Right renal pelvis (tissue), 4 donors: ENCODE results near the gene DMAC2. TPM values are rescaled to one million over a fixed set of nuclear protein-coding genes. Genes with fewer than 3 reads are reported as not detected.
A peak's percentile ranks its signal among the peaks of the same experiment; 100 is the strongest.
"Not testable (repeated sequence)": the region's sequence is repeated elsewhere in the genome, so short reads cannot be mapped to it uniquely, and the experiment has no call there.

Experiments used
- DNase-seq, 4 donors: peaks; one replicate each; pipeline ENCODE4 v3.0.0-alpha.2; 2013; ENCODE audit warnings: low read depth in 4 of 4, low spot score in 3 of 4, missing footprints in 1 of 4
- polyA plus RNA-seq, 4 donors: library from polyadenylated mRNA; unstranded; fragments of 120-200 nt; gene quantifications; one replicate each; pipeline ENCODE4 v1.2.1, GENCODE V29; 2013; ENCODE audit not compliant: insufficient read length in 4 of 4

DMAC2 gene
- polyA plus RNA-seq, 4 donors: 58.2 to 62.1 (median 59.2) TPM

- DNase-seq: no peak
Observed at GRCh38 chr19:41402010-41402409, 37.7 kb downstream of the DMAC2 start.

- no peak for DNase-seq
Observed at GRCh38 chr19:41401483-41401882, 38.2 kb downstream of the DMAC2 start.

- DNase-seq: no peak
Observed at GRCh38 chr19:41399525-41399924, 40.2 kb downstream of the DMAC2 start.

GRCh38 chr19:41399091-41399490 is 40.6 kb downstream of the DMAC2 start:
- DNase-seq: no peak

GRCh38 chr19:41398598-41398997 is 41.1 kb downstream of the DMAC2 start:
- DNase-seq: no peak

- DNase-seq: no peak
Observed at GRCh38 chr19:41398050-41398418, 41.7 kb downstream of the DMAC2 start.

GRCh38 chr19:41397086-41398049 is 42.3 kb downstream of the DMAC2 start, which contains the start of the genes BCKDHA and EXOSC5:
TSS of gene BCKDHA (plus strand) at chr19:41397818. CDS start at chr19:41397828, 10 bp downstream.
TSS of gene EXOSC5 (minus strand) at chr19:41397359. CDS start at chr19:41397328, 31 bp downstream.
- DNase-seq: peak; percentile 98 to 100 (median 100)

- no peak for DNase-seq
Observed at GRCh38 chr19:41395355-41395754, 44.4 kb downstream of the DMAC2 start.

- DNase-seq: no peak
Observed at GRCh38 chr19:41392775-41393174, 46.9 kb downstream of the DMAC2 start.

GRCh38 chr19:41391618-41392017 is 48.1 kb downstream of the DMAC2 start:
- DNase-seq: no peak

GRCh38 chr19:41386442-41386841 is 53.3 kb downstream of the DMAC2 start:
- DNase-seq: no peak

- no peak for DNase-seq
Observed at GRCh38 chr19:41384351-41384750, 55.4 kb downstream of the DMAC2 start.

GRCh38 chr19:41381536-41381935 is 58.2 kb downstream of the DMAC2 start:
- not testable (repeated sequence) for DNase-seq

Other genes with a start within 250 kb of the DMAC2 start
- gene CYP2S1, start 246.7 kb downstream of the DMAC2 start, polyA plus RNA-seq: under 1 TPM; 0.22 to 0.64 (median 0.42) TPM
- 10 to 100 TPM; 30.9 to 34.9 (median 32.5) TPM for gene AXL, start 220.7 kb downstream of the DMAC2 start, polyA plus RNA-seq
- gene HNRNPUL1, start 175.5 kb downstream of the DMAC2 start, polyA plus RNA-seq: 100 to 1,000 TPM; 202 to 215 (median 206) TPM
- 10 to 100 TPM; 33.1 to 36.2 (median 34.5) TPM for gene CCDC97, start 129.7 kb downstream of the DMAC2 start, polyA plus RNA-seq
- 10 to 100 TPM; 24.0 to 37.9 (median 30.5) TPM for gene TGFB1, start 86.0 kb downstream of the DMAC2 start, polyA plus RNA-seq
- gene B9D2, start 75.8 kb downstream of the DMAC2 start, polyA plus RNA-seq: 10 to 100 TPM in 1 of 4 donors, 1 to 10 TPM in 3; 5.8 to 10.1 (median 6.3) TPM
- 10 to 100 TPM in 2 of 4 donors, 1 to 10 TPM in 2; 9.1 to 14.2 (median 10.1) TPM for gene TMEM91, start 63.4 kb downstream of the DMAC2 start, polyA plus RNA-seq
- gene EXOSC5, start 42.6 kb downstream of the DMAC2 start, polyA plus RNA-seq: 10 to 100 TPM; 14.3 to 21.4 (median 16.3) TPM
- gene BCKDHA, start 42.1 kb downstream of the DMAC2 start, polyA plus RNA-seq: 10 to 100 TPM; 26.8 to 59.4 (median 29.0) TPM
- 1 to 10 TPM; 3.3 to 6.5 (median 5.3) TPM for gene B3GNT8, start 12.5 kb downstream of the DMAC2 start, polyA plus RNA-seq
- 1 to 10 TPM; 2.3 to 6.3 (median 5.0) TPM for gene ERICH4, start 3.2 kb upstream of the DMAC2 start, polyA plus RNA-seq
- 1 to 10 TPM in 2 of 4 donors, under 1 TPM in 2; 0.80 to 2.1 (median 1.3) TPM for gene CEACAM21, start 136.3 kb upstream of the DMAC2 start, polyA plus RNA-seq
- under 1 TPM in 1 of 4 donors, not detected in 3; 0.16 TPM for gene CEACAM4, start 187.2 kb upstream of the DMAC2 start, polyA plus RNA-seq
- not detected for gene CEACAM7, start 248.4 kb upstream of the DMAC2 start, polyA plus RNA-seq